GM19463 (cell line): ENCODE data around the gene NATD1.
"Not testable (repeated sequence)": the region's sequence is repeated elsewhere in the genome, so short reads cannot be mapped to it uniquely, and the experiment has no call there.

Experiments
- ATAC-seq: cut with Tn5 transposase; IDR thresholded peaks from one replicate; pipeline ENCODE4 v1.9.1; 2021; ENCODE audit warnings: mild to moderate bottlenecking, moderate library complexity; ENCODE audit not compliant: unreplicated experiment

NATD1 gene

GRCh38 chr17:21194703-21195102 lies 58.5 kb downstream of the NATD1 start:
- no peak for ATAC-seq

GRCh38 chr17:21194226-21194625 lies 59.0 kb downstream of the NATD1 start:
- no peak for ATAC-seq

GRCh38 chr17:21193031-21193430 lies 60.2 kb downstream of the NATD1 start:
- no peak for ATAC-seq

GRCh38 chr17:21192414-21192813 lies 60.8 kb downstream of the NATD1 start:
- not testable (repeated sequence) for ATAC-seq

- no peak for ATAC-seq
These were observed 61.5 kb downstream of the NATD1 start for GRCh38 chr17:21191698-21192097.

- ATAC-seq, result no peak
These were observed 63.1 kb downstream of the NATD1 start for GRCh38 chr17:21190078-21190477.

GRCh38 chr17:21189361-21189760 lies 63.8 kb downstream of the NATD1 start:
- no peak for ATAC-seq
